ENCODE measurements around the gene APOE.
"Not testable (repeated sequence)": the region's sequence is repeated elsewhere in the genome, so short reads cannot be mapped to it uniquely, and the experiment has no call there.

DNA sequence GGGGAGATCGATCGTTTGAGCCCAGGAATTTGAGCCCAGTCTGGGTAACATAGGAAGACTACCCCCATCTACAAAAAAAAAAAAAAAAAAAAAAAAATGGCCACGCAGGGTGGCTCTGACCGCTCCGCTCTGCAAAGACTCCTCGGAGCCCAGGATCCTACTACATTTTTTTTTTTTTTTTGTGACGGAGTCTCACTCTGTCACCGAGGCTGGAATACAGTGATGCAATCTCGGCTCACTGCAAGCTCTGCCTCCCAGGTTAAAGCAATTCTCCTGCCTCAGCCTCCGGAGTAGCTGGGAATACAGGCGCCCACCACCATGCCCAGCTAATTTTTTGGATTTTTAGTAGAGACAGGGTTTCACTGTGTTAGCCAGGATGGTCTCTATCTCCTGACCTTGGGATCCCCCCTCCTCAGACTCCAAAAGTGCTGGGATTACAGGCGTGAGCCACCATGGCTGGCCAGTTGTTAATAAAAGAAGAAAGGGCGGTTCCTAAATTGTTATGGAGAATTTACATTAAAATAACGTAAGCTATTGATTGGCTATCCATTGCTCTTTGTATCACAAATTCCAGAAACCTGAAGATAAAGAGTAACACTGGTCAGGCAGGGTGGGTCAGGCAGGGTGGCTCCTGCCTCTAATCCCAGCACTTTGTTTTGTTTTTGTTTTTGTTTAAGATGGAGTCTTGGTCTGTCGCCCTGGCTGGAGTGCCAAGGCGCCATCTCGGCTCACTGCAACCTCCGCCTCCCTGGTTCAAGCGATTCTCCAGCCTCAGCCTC, 22.8 kb upstream of the APOE start:
- not testable (repeated sequence) for TF ChIP-seq NCOA2 (CRISPR knock-in tag; IDR thresholded peaks at IDR 0.05)
- TF ChIP-seq, protein P1, sequence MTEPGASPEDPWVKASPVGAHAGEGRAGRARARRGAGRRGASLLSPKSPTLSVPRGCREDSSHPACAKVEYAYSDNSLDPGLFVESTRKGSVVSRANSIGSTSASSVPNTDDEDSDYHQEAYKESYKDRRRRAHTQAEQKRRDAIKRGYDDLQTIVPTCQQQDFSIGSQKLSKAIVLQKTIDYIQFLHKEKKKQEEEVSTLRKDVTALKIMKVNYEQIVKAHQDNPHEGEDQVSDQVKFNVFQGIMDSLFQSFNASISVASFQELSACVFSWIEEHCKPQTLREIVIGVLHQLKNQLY (CRISPR knock-in tag; IDR thresholded peaks at IDR 0.05) = not testable (repeated sequence)

Measured in HepG2 (cell line).